Measurements from ENCODE around the gene SLC1A7. TPM values are rescaled to one million over a fixed set of nuclear protein-coding genes. Genes with fewer than 3 reads are reported as not detected.

Gene SLC1A7
- total RNA-seq = not detected

- H3K27me3 ChIP-seq = no peaks in the 10 kb centered on the region
- peaks cover 16% of the 10 kb centered on the region for H3K4me1 ChIP-seq
- no peak within 1 kb of the TSS for H3K4me3 ChIP-seq
- no peaks in the 10 kb centered on the region for H3K9me3 ChIP-seq
- TF ChIP-seq POLR2AphosphoS5 (IDR thresholded peaks at IDR 0.05; ENCODE audit: insufficient read depth in 1 of 2, low read depth in 1 of 2) (no peak), POLR2A (IDR thresholded peaks at IDR 0.05) (no peak)
- TF ChIP-seq, protein P1, sequence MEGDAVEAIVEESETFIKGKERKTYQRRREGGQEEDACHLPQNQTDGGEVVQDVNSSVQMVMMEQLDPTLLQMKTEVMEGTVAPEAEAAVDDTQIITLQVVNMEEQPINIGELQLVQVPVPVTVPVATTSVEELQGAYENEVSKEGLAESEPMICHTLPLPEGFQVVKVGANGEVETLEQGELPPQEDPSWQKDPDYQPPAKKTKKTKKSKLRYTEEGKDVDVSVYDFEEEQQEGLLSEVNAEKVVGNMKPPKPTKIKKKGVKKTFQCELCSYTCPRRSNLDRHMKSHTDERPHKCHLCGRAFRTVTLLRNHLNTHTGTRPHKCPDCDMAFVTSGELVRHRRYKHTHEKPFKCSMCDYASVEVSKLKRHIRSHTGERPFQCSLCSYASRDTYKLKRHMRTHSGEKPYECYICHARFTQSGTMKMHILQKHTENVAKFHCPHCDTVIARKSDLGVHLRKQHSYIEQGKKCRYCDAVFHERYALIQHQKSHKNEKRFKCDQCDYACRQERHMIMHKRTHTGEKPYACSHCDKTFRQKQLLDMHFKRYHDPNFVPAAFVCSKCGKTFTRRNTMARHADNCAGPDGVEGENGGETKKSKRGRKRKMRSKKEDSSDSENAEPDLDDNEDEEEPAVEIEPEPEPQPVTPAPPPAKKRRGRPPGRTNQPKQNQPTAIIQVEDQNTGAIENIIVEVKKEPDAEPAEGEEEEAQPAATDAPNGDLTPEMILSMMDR (IDR thresholded peaks at IDR 0.05) = no peak
- no peaks in the 10 kb centered on the region for H3K36me3 ChIP-seq
- peak within 1 kb of the TSS; percentile 63 for H3K27ac ChIP-seq
- no peak for DNase-seq (ENCODE audit: extremely low spot score in 2 of 2)
- intact Hi-C loops (cut with DNase I) = no loop called here
Observed at GRCh38 chr1:53142226-53142853, at the start of gene SLC1A7. TSS of gene SLC1A7 (minus strand) at chr1:53142638. CDS start at chr1:53142449, 189 bp downstream.

DNA sequence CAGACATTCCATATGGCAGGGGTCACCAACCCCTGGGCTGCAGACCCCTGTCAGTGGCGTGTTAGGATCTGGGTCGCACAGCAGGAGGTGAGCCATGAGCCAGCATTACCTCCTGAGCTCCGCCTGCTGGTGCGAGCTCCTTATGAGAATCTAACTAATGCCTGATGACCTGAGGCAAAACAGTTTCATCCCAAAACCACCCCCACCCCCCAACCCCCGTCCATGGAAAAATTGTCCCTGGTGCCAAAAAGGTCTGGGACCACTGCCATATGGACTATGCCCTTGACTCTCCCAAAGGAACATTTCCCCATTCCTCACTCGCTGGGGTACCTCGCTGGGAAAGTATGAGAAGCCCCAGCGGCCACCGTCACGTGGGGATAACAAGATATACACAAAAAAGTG is 47.8 kb upstream of the SLC1A7 start:
- H3K4me1 ChIP-seq = peaks cover 8% of the 10 kb centered on the region
- DNase-seq (ENCODE audit: extremely low spot score in 2 of 2) = no peak
- no peaks in the 10 kb centered on the region for H3K36me3 ChIP-seq
- TF ChIP-seq POLR2AphosphoS5 (IDR thresholded peaks at IDR 0.05; ENCODE audit: insufficient read depth in 1 of 2, low read depth in 1 of 2) = no peak
- TF ChIP-seq, protein P1 (IDR thresholded peaks at IDR 0.05) = no peak
- no peak for TF ChIP-seq POLR2A (IDR thresholded peaks at IDR 0.05)
- H3K27ac ChIP-seq = no peak overlapping the region
- H3K4me3 ChIP-seq = no peak overlapping the region
- no peaks in the 10 kb centered on the region for H3K27me3 ChIP-seq
- no peaks in the 10 kb centered on the region for H3K9me3 ChIP-seq
- intact Hi-C loops (cut with DNase I) = no loop called here

GRCh38 chr1:53189061-53189460 is 46.6 kb upstream of the SLC1A7 start:
- Histone ChIP-seq H3K4me1 (no peaks in the 10 kb centered on the region), H3K4me3 (no peak overlapping the region), H3K9me3 (no peaks in the 10 kb centered on the region), H3K36me3 (no peaks in the 10 kb centered on the region), H3K27ac (no peak overlapping the region), H3K27me3 (no peaks in the 10 kb centered on the region)
- TF ChIP-seq POLR2AphosphoS5 (IDR thresholded peaks at IDR 0.05; ENCODE audit: insufficient read depth in 1 of 2, low read depth in 1 of 2) = no peak
- TF ChIP-seq, protein P1 (IDR thresholded peaks at IDR 0.05) = no peak
- no peak for TF ChIP-seq POLR2A (IDR thresholded peaks at IDR 0.05)
- intact Hi-C loops (cut with DNase I) = loop anchor here (10.0 kb wide), 1 partner anchor 284 kb away; no protein-coding TSS in a partner anchor
- no peak for DNase-seq (ENCODE audit: extremely low spot score in 2 of 2)

GRCh38 chr1:53188099-53188498 is 45.7 kb upstream of the SLC1A7 start:
- Histone ChIP-seq H3K36me3 (no peaks in the 10 kb centered on the region), H3K4me1 (peaks cover 5% of the 10 kb centered on the region)
- intact Hi-C loops (cut with DNase I) = loop anchor here (10.0 kb wide), 1 partner anchor 283 kb away; no protein-coding TSS in a partner anchor

More at GRCh38 chr1:53188099-53188498, 45.7 kb upstream of the SLC1A7 start:
- no peak overlapping the region for H3K27ac ChIP-seq
- no peak for DNase-seq (ENCODE audit: extremely low spot score in 2 of 2)
- TF ChIP-seq, protein P1 (IDR thresholded peaks at IDR 0.05) = no peak
- TF ChIP-seq POLR2AphosphoS5 (IDR thresholded peaks at IDR 0.05; ENCODE audit: insufficient read depth in 1 of 2, low read depth in 1 of 2) (no peak), POLR2A (IDR thresholded peaks at IDR 0.05) (no peak)
- no peak overlapping the region for H3K4me3 ChIP-seq
- no peaks in the 10 kb centered on the region for H3K27me3 ChIP-seq
- no peaks in the 10 kb centered on the region for H3K9me3 ChIP-seq
